ENCODE data around the gene IRF1.

The IRF1 gene

DNA sequence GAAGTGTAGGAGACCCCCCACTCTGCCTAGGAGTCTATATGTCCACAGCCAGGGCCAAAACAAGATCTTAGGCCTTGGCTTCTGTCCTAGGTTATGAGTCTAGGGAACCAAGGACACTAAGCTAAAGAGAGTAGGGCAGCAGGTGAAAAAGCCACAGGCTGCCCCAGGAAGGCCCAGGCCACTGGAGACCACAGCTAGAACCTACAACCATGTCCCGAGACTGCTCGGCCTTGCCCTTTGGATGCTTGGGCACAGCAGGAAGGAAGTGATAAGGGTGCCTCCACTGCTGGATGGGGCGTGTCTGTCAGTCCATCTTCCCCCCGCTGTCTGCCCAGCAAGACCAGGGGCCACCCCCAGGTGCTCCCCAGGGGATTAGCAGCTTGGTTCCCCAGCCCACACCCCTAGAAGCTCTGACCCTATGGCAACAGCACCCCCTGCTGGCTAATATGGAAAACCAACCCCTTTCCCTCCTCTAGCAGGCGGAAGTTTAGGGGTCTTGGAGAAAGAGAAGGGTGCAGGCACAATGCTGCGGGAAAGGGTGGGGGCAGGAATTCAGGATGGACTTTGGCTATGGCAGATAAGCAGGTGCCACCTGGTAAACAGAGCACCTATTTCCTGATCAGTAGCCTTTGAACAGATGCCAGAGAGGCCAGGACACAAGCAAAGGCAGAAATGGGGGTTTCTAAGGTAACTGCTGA is 10.5 kb upstream of the IRF1 start:
- DNase-seq: peak; percentile 75

DNA sequence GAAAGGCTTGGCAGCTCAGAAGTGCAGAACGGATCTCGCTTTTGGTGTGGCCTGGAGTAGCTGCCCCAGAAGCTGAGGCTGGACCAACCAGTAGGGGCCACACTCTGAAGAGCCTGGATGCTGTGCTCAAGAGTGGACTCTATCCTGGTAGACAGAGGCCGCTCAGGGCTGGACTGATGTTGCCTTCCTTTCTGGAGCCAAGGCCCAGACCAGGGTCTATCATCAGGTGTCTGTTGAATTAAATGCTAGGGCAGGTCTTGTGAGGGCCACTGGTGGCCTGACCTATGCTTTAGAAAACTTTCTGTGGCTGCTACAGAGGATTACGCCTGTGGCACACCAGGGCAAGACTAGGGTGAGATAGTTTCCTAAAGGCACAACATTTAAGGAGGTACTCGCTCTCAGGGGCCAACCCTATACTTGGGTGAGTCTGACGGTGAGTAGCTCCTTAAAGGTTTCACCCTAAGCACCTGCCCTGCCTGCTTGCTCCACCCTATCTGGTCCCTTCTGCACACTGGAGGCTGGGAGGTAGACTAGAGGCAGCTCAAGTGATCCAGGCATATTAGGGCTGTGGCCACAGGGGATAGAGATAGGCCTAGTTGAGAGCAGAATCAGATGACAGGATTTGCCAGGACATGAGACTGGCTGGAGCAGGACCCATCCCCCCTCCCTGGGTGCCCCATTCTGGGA is 9.8 kb upstream of the IRF1 start:
- DNase-seq: no peak

DNA sequence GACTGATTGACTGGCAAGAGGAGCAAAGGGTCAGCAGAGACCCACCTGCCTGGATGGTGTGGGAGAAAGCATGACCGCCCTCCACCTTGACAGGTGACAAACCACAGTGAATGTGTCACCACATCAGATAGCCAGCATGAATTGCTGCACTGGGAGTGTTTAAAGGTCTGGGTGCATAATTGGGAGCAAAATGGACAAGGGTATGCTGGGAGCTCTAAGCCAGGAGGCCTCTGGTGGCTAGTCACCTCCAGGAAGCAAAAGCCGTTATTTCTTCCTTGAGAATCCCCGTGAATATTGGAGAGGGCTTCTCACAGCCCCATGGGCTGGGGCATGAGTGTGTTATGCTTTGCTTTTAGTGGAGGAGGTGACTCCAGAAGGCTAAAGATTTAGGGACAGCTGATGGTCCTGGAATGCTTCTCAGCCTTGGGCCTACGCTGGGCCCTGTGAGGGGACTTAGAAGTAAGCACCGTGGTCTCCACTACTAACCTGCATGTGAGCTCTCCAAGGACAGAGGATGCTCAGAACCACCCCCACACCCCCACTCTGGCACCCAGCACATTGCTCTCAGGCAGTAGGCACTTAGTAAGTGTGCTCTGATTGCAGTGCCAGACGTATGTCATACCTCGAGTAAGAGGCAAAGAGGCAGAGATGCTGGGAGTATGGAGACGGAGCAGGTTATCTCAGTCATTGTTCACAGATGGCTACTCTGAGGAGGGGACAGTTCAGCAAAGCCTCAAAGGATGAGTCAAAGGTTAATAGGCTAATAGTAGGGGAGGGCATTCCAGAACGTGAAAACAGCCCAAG is 9.1 kb upstream of the IRF1 start:
- DNase-seq: no peak

DNA sequence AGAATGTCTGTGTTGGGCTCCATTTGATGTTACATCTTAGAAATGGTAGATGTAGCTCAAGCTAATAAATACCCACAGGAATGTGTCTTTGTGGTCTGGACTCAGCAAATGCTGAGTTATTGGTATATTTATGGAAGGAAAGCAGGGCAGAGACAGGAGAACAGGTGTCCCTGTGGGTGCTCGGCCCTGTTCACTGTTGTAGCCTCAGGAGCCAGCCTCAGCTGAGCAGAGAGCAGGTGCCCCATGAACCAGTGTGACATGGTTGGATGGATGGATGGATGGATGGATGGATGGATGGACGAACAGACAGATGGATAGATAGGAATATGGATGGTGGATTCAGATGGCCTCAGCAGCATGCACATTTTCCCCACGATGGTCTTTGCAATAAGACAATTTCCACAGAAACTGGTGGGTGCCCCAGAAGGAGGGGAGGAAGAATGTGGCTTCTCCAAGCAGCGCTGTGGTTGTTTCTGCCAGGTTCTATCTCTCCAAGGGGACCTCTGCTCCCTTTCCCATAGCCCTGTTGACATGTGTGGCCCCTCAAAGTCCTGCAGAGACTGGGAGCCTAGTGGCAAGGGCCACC is 8.2 kb upstream of the IRF1 start:
- DNase-seq: no peak

DNA sequence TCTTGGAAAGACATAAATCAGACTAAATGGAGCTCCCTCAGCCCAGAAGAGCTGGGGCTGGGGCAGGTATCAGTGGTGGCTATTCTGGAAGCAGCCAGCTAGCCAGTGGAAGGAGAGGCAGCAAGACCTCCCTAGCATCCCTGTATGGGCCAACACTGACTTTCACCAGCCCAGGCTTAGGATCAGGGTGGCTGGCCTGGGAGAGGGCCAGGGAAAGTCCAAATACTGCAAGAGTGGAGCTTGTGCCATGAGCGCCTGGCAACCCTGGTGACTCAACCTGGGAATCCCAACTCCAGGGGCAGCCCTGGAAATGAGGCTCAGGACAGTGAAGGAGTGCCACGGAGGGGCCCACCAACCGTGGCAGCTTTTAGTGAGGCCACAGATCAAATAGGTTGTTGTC is 7.6 kb upstream of the IRF1 start:
- DNase-seq: no peak

DNA sequence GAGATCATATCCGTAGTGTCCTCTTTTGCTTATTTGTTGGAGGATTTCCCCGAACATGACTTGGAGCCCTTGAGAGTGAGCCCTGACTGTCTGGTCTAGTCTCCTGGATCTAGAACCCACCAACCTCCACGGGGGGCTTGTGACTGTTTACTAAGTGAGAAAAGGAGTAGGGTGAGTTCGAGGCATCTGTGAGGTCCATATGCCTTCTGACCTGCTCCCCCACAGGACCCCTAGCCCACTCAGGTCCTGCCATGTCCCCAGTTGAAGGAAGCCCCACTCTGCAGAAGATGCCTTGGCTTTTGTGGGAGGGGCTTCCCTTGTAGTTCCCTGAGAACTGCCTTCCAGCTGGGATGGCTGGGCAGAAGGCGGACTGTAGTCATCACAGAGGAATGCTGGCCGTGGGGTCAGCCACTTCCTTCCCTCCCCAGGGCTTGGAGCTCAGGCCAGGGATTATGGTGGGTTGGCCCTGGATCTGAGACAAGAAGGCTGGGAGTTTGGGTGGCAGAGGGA is 7.0 kb upstream of the IRF1 start:
- DNase-seq: no peak

DNA sequence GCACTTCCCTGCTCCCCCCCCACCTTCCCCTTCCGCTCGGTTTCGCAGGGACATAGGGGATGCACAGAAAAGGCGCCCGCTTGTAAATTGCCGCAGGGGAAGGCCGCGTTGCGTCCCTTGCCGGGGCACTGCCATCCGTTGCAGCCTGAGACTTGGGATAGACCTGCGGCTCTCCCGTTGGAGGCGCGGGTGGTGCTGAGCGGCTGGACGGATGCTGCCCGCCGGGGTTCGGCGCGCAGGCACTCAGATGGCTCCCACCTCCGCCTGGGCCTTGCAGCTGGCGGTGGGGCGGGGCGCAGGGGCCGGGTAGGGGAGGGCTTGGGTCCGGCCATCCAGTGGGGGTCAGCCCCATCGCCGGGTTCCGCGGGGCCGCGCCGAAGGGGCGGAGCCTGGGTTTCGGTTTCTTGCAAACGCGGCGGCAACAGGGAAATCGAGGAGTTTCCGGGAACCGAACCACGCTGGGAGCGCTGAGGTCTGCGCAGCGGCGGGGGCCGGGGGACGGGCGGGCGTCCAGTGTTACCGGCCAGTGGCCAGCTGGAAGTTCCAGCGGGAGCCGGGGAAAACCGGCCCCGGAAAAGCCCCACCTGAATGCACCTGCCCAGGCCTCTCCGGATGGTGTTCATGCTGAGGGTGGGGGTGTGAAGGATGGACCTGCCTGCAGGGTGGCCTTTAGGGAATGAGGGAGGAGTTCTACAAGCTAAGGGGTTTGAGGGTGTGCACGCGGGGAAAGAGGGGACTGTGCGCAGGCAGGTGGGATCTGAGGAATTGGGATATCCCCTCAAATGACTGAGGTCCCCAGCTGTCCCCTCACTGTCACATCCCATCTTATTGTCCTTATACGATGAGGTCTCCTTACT is 6.3 kb upstream of the IRF1 start:
- peak; percentile 72 for DNase-seq

DNA sequence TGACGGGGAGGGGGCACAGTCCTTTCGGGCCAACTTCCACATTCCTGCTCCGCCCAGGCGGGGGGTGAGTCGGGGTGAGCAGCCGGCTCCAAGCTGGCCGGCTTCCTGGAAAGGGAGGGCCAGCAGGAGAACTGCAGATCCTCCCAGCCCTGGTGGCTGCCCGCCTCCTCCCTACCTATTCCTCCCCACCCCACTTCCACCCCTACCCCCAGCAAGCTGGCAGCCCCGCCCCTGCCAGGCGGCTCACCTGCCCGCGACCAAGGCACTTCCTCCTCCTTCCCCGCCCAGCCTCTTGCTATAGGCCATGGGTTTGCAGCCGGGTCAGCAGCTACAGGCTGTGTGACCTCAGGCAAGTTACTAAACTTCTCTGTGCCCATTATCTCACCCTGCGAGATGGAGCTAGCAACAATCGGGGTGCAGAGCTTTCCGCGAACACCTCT is 5.6 kb upstream of the IRF1 start:
- peak; percentile 84 for DNase-seq

DNA sequence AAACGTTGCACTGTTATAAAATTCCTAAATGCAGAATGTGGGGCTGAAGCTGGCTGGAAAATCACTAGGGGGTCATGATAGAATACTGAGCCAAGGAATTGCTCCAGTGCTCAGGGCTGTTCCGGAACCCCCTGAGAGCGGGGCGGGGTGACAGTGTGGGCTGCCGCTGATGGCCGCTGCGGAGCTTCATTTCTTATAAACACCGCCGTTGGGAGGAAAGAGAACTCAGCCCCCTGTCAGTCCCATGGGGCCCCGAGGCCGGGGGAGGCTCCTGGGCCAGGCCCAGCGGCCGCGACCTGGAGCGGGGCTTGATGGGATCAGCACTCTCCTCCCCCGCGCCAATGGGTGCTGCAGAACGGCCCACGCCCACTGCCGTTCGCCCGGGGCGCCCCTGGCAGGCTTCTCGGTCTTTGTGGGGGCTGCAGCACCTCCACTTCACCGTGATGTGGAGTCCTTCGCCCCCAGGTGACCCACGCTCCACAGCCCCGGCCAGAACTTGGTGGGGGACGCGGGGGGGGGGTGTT is 5.2 kb upstream of the IRF1 start:
- peak; percentile 77 for DNase-seq

DNA sequence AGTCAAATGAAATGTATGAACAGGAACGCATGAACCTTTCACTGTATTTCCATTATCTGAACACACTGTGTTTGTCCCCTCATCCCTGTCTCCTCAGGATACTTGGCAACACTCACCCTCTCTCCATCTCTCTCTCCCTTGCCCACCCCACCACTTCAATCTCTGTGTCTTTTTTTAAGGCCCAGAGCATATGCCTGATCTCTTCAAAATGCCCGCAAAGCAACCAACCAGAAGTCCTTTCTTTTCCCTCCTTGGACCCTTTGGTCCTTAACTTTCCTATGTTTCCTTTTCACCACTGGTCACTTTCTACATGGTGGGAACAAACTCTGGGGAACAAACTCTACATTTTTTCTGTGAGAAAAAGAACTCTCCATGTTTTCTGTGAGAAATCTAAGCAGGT is 3.2 kb upstream of the IRF1 start:
- DNase-seq: no peak

DNA sequence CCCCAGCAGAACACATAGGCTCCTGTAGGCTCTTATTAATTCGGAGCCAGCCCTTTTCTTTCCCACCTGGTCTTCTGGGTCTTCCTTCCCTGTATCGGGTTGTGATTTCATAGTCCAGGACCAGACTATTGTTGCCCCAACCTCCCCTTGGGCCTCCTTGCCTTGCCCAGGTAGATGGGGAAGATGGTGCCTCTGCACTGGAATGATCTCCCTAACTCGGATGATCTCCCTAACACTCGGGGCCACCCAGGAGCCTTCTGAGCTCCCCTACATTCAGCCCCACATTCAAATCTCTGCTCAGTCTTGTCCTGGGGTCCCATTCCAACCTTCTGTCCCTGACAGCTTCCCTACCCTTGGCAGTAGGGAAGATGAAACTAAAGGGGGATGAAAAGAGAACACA is 2.7 kb upstream of the IRF1 start:
- DNase-seq: no peak

DNA sequence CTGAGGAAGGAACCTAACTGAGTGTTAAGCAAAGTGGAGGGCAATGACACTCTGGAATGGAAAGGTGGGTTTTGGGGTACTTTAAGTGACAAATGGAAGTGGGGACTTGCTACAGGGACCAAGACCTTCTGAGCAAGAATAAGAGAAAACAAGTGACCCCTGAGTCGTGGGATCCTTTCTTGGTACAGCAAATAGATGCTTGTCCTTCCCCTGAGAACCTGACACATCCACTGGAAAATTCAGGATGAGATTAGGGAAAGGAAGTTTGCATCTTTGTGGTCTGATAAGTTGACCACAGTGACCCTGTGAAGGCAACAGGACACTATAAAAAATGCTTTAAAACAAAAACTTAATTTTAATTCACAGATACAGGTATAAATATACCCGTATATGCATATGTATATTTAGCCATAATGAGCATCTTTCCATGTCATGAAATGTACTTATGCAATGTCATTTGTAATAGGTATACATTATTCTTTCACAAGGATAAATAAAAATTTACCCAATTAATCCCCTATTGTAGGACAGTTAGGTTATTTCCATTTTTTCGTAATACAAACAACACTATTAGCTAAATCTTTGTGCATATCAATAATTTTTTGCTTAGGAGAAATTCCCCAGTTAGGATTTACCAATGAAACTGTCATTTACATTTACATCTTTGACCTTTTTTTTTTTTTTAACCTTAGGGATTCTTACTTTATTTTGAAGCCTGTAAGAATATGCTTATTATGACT is 2.0 kb upstream of the IRF1 start:
- no peak for DNase-seq

DNA sequence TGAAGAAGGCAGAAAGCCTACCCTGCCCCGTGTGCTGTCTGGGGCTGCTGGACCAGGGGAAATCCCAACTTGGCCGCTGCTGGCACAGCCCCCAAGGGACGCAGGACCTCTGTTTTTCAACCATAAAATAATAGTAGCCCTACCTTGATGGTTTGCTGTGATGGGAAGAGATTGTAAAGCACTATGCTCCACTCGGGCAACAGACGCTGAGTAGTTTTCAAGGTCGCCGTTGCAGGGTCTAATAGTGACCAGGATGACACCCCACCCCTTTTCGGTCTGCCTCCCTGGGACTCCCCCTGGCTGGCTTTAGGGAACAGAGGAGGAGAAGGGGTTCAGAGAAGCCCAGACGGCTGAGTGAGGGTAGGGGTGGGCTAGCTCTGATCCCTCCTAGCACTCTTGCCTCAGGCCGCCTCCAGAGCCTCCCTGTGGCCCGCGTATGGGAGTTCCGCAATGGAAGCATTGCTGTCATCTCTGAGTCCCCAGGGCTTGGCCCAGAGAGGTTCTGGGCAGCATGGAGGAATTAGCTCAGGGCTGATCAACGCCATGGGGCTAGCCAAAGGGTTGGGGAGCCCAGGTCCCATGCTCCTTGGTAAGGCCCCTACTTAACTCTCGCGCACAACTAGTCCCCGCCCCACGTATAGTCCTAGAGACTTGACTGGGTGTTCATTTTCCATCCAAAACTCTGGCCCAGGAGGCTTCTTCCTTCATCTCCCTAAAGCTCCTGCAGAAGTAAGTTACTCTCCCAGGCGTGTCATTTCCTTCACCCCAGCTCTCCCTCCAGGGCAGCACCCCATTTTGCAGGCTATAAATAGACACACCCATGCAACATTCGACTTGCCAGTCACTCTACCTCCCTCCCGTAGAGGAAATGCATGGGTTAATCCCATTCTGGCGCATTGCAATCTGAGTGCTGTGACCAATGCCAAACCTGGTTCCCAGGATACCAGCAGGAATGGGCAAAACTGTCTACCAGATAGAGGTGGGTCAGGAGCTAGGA is 1.1 kb upstream of the IRF1 start:
- DNase-seq: no peak

DNA sequence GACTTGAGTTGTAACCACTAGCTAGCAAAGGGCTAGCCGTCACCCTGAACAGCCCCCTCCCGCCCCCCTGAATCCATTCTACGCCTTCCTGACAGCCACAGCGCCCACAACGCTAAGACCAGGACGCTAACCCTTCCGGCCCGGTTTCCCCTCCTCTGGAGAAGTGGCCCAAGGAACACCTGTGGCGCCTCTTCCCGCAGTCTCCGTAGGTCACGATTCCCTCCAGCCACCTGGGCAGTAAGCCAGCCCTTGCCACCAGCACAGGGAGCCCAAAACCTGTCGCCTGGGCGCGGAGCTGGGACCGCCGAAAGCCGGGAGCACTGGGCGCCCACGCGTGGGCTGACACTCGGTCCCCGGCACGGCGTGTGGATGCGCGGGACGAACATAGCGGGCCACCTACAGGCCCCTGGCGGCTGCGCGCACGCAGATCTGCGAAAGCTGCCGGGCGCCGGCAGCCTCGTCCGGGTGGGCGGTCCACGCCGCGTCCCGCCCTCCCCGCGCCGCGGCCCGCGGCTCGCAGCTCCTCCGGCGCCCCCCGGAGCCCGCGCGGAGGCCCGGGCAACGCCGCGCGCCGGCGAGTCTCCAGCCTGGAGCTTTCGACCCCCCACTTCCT is 596 bp downstream of the IRF1 start:
- DNase-seq: no peak

DNA sequence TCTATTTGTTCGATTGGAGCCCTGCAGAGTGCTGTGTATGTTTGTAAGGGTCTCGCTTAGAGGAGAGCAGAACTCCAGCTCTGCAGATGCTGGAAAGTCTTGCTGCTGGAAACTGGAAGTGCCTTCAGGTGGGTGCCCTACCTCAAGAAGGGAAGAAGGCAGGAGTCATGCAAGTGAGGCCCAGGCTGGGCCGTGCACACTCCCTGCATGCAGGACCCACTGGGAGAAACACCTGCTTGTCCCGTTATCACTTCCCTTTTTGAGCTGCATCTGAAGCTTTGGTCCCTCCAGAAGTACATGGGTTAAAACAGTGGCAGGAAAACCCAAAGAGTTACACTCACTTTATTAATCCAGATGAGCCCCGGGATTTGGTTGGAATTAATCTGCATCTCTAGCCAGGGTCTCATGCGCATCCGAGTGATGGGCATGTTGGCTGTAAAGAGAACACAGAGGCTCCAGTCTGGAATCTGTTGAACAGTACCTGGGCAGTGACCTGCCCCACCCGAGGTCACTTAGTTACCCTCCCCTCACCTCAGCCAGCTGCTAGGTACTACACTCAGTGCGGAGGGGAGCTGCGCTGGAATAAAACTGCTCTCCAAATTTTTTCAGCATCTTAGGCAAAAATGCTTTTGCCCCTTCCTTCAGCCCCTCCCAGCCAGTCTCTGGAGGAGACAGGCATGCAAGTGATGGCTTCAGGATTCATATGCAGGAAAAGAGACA is 1.4 kb downstream of the IRF1 start:
- DNase-seq: no peak

DNA sequence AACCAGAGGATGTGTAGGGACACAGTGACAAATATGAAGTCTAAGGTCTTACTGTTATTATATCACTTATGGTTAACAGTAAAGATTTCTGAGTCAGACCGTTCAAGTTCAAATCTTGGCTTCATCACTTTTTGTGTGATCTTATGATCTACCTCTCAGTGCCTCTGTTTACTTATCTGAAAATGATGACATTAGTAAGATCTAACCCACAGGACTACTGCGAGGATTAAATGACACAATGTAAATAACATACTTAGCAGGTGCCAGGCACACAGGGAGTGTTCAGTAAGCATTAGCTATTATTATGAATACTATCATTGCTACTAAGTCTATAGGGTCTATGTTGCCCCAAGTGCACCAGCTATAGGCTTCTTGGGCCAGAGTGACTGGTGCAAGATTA is 2.0 kb downstream of the IRF1 start:
- no peak for DNase-seq

DNA sequence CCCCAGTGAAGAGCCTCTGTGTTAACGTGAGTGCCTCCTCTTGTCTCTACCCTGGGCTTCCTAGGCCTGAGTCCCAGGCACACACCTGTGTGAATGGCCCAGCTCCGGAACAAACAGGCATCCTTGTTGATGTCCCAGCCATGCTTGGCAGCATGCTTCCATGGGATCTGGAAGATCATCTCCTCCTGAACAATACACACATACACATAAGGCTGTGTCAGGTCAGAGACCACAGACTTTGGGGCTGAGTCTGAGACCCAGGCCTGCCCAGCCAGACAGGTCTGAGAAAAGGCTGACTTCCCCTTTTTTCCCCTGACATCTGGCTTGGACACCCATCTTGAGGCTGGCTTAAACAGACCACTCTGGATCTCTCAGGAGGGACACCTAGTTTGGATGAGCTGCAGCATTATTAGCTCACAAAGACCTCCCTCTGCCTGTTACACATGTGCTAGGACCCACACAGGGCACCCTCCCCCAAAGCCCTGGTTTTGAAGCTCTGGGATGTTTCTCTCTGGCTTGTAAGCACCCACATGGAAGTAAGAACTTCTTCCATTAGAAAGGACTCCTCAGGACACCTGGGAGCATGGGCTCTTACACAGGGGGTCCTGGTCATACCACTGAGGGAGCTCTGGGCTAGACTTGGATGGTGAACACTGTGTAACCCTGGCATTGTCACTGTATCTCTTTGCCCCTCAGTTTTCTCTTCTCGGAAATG is 2.6 kb downstream of the IRF1 start:
- no peak for DNase-seq

DNA sequence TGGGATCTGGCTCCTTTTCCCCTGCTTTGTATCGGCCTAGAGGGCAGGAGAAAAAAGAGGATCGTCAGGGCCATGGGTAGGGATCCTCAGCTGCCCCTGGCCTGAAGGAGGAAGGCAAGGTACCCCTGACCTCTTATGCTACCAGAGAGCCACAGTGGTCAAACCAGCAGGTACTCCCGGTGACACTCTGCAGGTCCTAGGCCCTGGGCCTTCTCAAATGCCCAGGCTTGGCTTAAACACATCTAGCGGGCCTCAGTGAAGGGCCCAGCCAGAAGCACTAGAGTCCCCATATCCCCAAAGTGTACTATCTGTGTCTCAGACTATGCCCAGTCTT is 3.5 kb downstream of the IRF1 start:
- no peak for DNase-seq
